HEK293 (cell line): ENCODE measurements around the gene TMEM208.
A peak's percentile ranks its signal among the peaks of the same experiment; 100 is the strongest.

Experiments used
- GLIS2 ChIP-seq: fragments of 450-650 bp; formaldehyde crosslinking; IDR thresholded peaks from 2 replicates; pipeline ENCODE4 v1.5.1; 2016; ENCODE audit warnings: missing biosample characterization, missing genetic modification characterization
- OVOL3 ChIP-seq: fragments of 450-650 bp; formaldehyde crosslinking; IDR thresholded peaks from 2 replicates; pipeline ENCODE4 v1.5.1; 2016; ENCODE audit warnings: missing biosample characterization, missing genetic modification characterization
- SALL2 ChIP-seq: fragments of 450-650 bp; formaldehyde crosslinking; IDR thresholded peaks from 2 replicates; pipeline ENCODE4 v1.5.0; 2017; ENCODE audit warnings: missing biosample characterization, mild to moderate bottlenecking, missing genetic modification characterization, borderline replicate concordance
- ZBTB21 ChIP-seq: fragments of 450-650 bp; formaldehyde crosslinking; IDR thresholded peaks from 2 replicates; pipeline ENCODE4 v1.5.1; 2017; ENCODE audit warnings: missing biosample characterization, missing genetic modification characterization
- ZIC2 ChIP-seq: fragments of 450-650 bp; formaldehyde crosslinking; IDR thresholded peaks from 2 replicates; pipeline ENCODE4 v1.5.1; 2016; ENCODE audit warnings: missing biosample characterization, missing genetic modification characterization
- ZNF16 ChIP-seq: fragments of 450-650 bp; formaldehyde crosslinking; IDR thresholded peaks from 2 replicates; pipeline ENCODE4 v1.5.1; 2016; ENCODE audit warnings: low read depth, missing biosample characterization, missing genetic modification characterization
- ZNF175 ChIP-seq: fragments of 450-650 bp; formaldehyde crosslinking; IDR thresholded peaks from 2 replicates; pipeline ENCODE4 v1.5.1; 2016; ENCODE audit warnings: missing biosample characterization, missing genetic modification characterization
- ZNF214 ChIP-seq: fragments of 450-650 bp; formaldehyde crosslinking; IDR thresholded peaks from 2 replicates; pipeline ENCODE4 v1.5.1; 2017; ENCODE audit warnings: missing biosample characterization, mild to moderate bottlenecking, missing genetic modification characterization, borderline replicate concordance
- ZNF302 ChIP-seq: fragments of 450-650 bp; formaldehyde crosslinking; IDR thresholded peaks from 2 replicates; pipeline ENCODE4 v1.5.1; 2016; ENCODE audit warnings: missing biosample characterization, missing genetic modification characterization, low read depth
- ZNF350 ChIP-seq: fragments of 450-650 bp; formaldehyde crosslinking; IDR thresholded peaks from 2 replicates; pipeline ENCODE4 v1.5.0; 2017; ENCODE audit warnings: missing biosample characterization, mild to moderate bottlenecking, missing genetic modification characterization
- ZNF354C ChIP-seq: fragments of 450-650 bp; formaldehyde crosslinking; IDR thresholded peaks from 2 replicates; pipeline ENCODE4 v1.5.1; 2016; ENCODE audit warnings: missing biosample characterization, missing genetic modification characterization, low read depth, borderline replicate concordance
- ZNF513 ChIP-seq: fragments of 450-650 bp; IDR thresholded peaks from 2 replicates; pipeline ENCODE4 v1.5.1; 2018; ENCODE audit warnings: missing biosample characterization, missing genetic modification characterization
- ZNF560 ChIP-seq: fragments of 450-650 bp; formaldehyde crosslinking; IDR thresholded peaks from 2 replicates; pipeline ENCODE4 v1.5.1; 2017; ENCODE audit warnings: missing biosample characterization, missing genetic modification characterization, borderline replicate concordance
- ZNF707 ChIP-seq: fragments of 450-650 bp; formaldehyde crosslinking; IDR thresholded peaks from 2 replicates; pipeline ENCODE4 v1.5.1; 2016; ENCODE audit warnings: missing biosample characterization, missing genetic modification characterization
- ZNF777 ChIP-seq: fragments of 450-650 bp; formaldehyde crosslinking; IDR thresholded peaks from 2 replicates; pipeline ENCODE4 v1.5.1; 2017; ENCODE audit warnings: missing biosample characterization, missing genetic modification characterization, borderline replicate concordance
- TF ChIP-seq, protein P1 (sequence below): fragments of 450-650 bp; formaldehyde crosslinking; IDR thresholded peaks from 2 replicates; pipeline ENCODE4 v1.5.1; 2017; ENCODE audit warnings: missing biosample characterization, mild to moderate bottlenecking, missing genetic modification characterization, moderate library complexity
- TF ChIP-seq, protein P2 (sequence below): fragments of 450-650 bp; formaldehyde crosslinking; conservative IDR thresholded peaks from 2 replicates; pipeline ENCODE4 v1.5.1; 2016; ENCODE audit warnings: low read depth, missing biosample characterization, missing genetic modification characterization
- TF ChIP-seq, protein P3 (sequence below): fragments of 450-650 bp; formaldehyde crosslinking; IDR thresholded peaks from 2 replicates; pipeline ENCODE4 v1.5.1; 2016; ENCODE audit warnings: missing biosample characterization, missing genetic modification characterization, borderline replicate concordance

TMEM208 gene

GRCh38 chr16:67198238-67198734 lies 28.6 kb upstream of the TMEM208 start (continued):
- TF ChIP-seq, protein P1, sequence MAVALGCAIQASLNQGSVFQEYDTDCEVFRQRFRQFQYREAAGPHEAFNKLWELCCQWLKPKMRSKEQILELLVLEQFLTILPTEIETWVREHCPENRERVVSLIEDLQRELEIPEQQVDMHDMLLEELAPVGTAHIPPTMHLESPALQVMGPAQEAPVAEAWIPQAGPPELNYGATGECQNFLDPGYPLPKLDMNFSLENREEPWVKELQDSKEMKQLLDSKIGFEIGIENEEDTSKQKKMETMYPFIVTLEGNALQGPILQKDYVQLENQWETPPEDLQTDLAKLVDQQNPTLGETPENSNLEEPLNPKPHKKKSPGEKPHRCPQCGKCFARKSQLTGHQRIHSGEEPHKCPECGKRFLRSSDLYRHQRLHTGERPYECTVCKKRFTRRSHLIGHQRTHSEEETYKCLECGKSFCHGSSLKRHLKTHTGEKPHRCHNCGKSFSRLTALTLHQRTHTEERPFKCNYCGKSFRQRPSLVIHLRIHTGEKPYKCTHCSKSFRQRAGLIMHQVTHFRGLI, result no peak
- TF ChIP-seq ZNF777 (tag by site-specific recombination), result no peak
- TF ChIP-seq ZNF302 (tag by site-specific recombination), result no peak
- TF ChIP-seq ZNF16, result no peak
- TF ChIP-seq, protein P2, sequence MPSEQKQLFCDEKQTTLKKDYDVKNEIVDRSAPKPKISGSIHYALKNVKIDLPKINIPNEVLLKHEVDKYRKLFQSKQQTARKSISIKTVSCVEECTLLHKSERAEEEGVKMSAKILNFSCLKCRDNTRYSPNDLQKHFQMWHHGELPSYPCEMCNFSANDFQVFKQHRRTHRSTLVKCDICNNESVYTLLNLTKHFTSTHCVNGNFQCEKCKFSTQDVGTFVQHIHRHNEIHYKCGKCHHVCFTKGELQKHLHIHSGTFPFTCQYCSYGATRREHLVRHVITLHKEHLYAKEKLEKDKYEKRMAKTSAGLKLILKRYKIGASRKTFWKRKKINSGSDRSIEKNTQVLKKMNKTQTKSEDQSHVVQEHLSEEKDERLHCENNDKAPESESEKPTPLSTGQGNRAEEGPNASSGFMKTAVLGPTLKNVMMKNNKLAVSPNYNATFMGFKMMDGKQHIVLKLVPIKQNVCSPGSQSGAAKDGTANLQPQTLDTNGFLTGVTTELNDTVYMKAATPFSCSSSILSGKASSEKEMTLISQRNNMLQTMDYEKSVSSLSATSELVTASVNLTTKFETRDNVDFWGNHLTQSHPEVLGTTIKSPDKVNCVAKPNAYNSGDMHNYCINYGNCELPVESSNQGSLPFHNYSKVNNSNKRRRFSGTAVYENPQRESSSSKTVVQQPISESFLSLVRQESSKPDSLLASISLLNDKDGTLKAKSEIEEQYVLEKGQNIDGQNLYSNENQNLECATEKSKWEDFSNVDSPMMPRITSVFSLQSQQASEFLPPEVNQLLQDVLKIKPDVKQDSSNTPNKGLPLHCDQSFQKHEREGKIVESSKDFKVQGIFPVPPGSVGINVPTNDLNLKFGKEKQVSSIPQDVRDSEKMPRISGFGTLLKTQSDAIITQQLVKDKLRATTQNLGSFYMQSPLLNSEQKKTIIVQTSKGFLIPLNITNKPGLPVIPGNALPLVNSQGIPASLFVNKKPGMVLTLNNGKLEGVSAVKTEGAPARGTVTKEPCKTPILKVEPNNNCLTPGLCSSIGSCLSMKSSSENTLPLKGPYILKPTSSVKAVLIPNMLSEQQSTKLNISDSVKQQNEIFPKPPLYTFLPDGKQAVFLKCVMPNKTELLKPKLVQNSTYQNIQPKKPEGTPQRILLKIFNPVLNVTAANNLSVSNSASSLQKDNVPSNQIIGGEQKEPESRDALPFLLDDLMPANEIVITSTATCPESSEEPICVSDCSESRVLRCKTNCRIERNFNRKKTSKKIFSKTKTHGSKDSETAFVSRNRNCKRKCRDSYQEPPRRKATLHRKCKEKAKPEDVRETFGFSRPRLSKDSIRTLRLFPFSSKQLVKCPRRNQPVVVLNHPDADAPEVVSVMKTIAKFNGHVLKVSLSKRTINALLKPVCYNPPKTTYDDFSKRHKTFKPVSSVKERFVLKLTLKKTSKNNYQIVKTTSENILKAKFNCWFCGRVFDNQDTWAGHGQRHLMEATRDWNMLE (tag by site-specific recombination), result no peak
- TF ChIP-seq OVOL3 (tag by site-specific recombination), result no peak
- no peak for TF ChIP-seq ZNF513 (tag by site-specific recombination)
- no peak for TF ChIP-seq ZBTB21 (tag by site-specific recombination)
- TF ChIP-seq ZNF707, result no peak
- TF ChIP-seq, protein P3, sequence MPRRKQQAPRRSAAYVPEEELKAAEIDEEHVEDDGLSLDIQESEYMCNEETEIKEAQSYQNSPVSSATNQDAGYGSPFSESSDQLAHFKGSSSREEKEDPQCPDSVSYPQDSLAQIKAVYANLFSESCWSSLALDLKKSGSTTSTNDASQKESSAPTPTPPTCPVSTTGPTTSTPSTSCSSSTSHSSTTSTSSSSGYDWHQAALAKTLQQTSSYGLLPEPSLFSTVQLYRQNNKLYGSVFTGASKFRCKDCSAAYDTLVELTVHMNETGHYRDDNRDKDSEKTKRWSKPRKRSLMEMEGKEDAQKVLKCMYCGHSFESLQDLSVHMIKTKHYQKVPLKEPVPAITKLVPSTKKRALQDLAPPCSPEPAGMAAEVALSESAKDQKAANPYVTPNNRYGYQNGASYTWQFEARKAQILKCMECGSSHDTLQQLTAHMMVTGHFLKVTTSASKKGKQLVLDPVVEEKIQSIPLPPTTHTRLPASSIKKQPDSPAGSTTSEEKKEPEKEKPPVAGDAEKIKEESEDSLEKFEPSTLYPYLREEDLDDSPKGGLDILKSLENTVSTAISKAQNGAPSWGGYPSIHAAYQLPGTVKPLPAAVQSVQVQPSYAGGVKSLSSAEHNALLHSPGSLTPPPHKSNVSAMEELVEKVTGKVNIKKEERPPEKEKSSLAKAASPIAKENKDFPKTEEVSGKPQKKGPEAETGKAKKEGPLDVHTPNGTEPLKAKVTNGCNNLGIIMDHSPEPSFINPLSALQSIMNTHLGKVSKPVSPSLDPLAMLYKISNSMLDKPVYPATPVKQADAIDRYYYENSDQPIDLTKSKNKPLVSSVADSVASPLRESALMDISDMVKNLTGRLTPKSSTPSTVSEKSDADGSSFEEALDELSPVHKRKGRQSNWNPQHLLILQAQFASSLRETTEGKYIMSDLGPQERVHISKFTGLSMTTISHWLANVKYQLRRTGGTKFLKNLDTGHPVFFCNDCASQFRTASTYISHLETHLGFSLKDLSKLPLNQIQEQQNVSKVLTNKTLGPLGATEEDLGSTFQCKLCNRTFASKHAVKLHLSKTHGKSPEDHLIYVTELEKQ, result no peak
- TF ChIP-seq ZNF354C (tag by site-specific recombination), result no peak
- no peak for TF ChIP-seq ZNF350 (tag by site-specific recombination)
- 0 out of 2 replicates have a peak, but pooled peaks have one; percentile 7 for TF ChIP-seq ZIC2 (tag by site-specific recombination)
- TF ChIP-seq ZNF560, result no peak
- TF ChIP-seq GLIS2 (tag by site-specific recombination), result peak; percentile 16; the same call in 1 of the 2 replicates
- TF ChIP-seq ZNF175 (tag by site-specific recombination), result no peak
- no peak for TF ChIP-seq ZNF214
- TF ChIP-seq SALL2 (tag by site-specific recombination), result no peak
